Right lobe of liver (tissue), 6 donors: ENCODE results near the gene AKAP13. TPM values are rescaled to one million over a fixed set of nuclear protein-coding genes. Genes with fewer than 3 reads are reported as not detected.

Experiments
- ATAC-seq, 4 donors: fragments of 200-7000 bp; cut with Tn5 transposase; one replicate each; pipeline ENCODE4 v1.9.1; 2020; ENCODE audit warnings: mild to moderate bottlenecking in 4 of 4, moderate library complexity in 4 of 4
- DNase-seq, 3 donors: peaks; one replicate each; pipeline ENCODE4 v3.0.0-alpha.2; 2020
- H3K27ac ChIP-seq, 3 donors: fragments of 200-600 bp; one replicate each; pipeline ENCODE4 v1.8.0; 2022
- H3K27me3 ChIP-seq, 2 donors: fragments of 200-600 bp; one replicate each; pipeline ENCODE4 v1.8.0; 2022
- H3K36me3 ChIP-seq, 4 donors: fragments of 200-600 bp; sonication (generic) in 1 of 4; one replicate each; pipeline versions ENCODE4 v1.5.1 to v1.8.0; 2017 to 2022; ENCODE audit warnings: control low read depth in 1 of 4
- H3K4me1 ChIP-seq, 4 donors: fragments of 200-600 bp; sonication (generic) in 1 of 4; one replicate each; pipeline versions ENCODE4 v1.5.1 to v1.8.0; 2017 to 2022; ENCODE audit warnings: control low read depth in 1 of 4
- H3K4me3 ChIP-seq, 3 donors: fragments of 200-600 bp; one replicate each; pipeline ENCODE4 v1.8.0; 2022
- H3K9me3 ChIP-seq, 4 donors: fragments of 200-600 bp; sonication (generic) in 1 of 4; one replicate each; pipeline versions ENCODE4 v1.5.1 to v1.8.0; 2017 to 2022; ENCODE audit warnings: control low read depth in 1 of 4
- POLR2A ChIP-seq: fragments of 450-650 bp; IDR thresholded peaks from one replicate; pipeline ENCODE4 v1.6.1; 2017; ENCODE audit warnings: antibody characterized with exemption, mild to moderate bottlenecking
- WGBS: methylation state at CpG from one replicate; pipeline ENCODE4 v1.1.6; 2018; ENCODE audit warnings: low coverage, low lambda C conversion rate; ENCODE audit not compliant: insufficient coverage; ENCODE audit errors: missing lambda C conversion rate; 5-methylcytosine and 5-hydroxymethylcytosine counted together
- intact Hi-C, 2 donors: fragments of 100-400 bp; cut with DNase I; formaldehyde crosslinking; loops; one replicate each; pipeline versions ENCODE4 v1.11.2 to v1.14.1; 2022
- total RNA-seq, 6 experiments: library from RNA; depleted of rRNA in 2 of 6; stranded (reverse); fragments of >200 nt in 2 of 6; fragmentation: NEBNext Ultra II Directional in 3 of 6; extraction: Animal tissue kit (Norgen Biotek cat#: 25700) in 3 of 6; gene quantifications; one replicate each; pipeline versions ENCODE4 v1.1.0 to v1.2.4, GENCODE V29; 2016 to 2023
- TF ChIP-seq, protein P1 (sequence below), 4 donors: fragments of 200-600 bp in 3 of 4; fragments of 450-650 bp in 1 of 4; IDR thresholded peaks; one replicate each; pipeline versions ENCODE4 v1.5.1 to v1.8.0; 2016 to 2022; ENCODE audit warnings: antibody characterized with exemption in 4 of 4, mild to moderate bottlenecking in 2 of 4
- donor health status: DM: no; HTN: yes; CAD: no.
- donor health status: DM: no; HTN: no; CAD: no.
- donor health status: DM: no; HTN: no; CAD: no.
- donor health status: DM: no; HTN: yes; CAD: no.
- donor health status: DM: no; HTN: yes; CAD: no.

The AKAP13 gene
- total RNA-seq, 6 experiments from 2014 or later = 50.1 to 73.1 (median 63.9) TPM

DNA sequence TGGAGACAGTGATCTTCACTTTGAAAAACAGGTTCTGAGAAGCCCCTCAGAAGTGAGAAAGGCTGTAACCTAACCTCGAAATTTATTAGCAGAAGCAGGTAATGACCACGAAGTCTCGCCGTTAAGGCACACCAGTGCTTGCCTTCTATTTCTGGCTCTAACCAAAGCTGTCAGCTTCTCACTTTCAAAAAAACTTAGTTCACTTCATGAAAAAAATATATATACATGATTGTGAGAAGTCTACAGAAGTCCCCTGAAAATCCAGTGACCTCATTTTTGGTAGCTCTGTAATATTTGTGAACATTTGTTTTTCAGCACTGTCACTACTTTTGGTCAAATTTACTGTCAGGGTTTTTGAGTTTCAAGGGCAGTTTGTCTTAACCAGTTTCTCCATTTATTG, 19.1 kb upstream of the AKAP13 start:
- H3K4me3 ChIP-seq = no peak overlapping the region
- WGBS = 66% methylated on average over 4 of the region's 4 CpGs
- H3K4me1 ChIP-seq = peaks cover 0 to 13% (median 6%) of the 10 kb centered on the region in 4 donors
- no peaks in the 10 kb centered on the region for H3K36me3 ChIP-seq
- intact Hi-C loops = no loop called here
- TF ChIP-seq, protein P1, sequence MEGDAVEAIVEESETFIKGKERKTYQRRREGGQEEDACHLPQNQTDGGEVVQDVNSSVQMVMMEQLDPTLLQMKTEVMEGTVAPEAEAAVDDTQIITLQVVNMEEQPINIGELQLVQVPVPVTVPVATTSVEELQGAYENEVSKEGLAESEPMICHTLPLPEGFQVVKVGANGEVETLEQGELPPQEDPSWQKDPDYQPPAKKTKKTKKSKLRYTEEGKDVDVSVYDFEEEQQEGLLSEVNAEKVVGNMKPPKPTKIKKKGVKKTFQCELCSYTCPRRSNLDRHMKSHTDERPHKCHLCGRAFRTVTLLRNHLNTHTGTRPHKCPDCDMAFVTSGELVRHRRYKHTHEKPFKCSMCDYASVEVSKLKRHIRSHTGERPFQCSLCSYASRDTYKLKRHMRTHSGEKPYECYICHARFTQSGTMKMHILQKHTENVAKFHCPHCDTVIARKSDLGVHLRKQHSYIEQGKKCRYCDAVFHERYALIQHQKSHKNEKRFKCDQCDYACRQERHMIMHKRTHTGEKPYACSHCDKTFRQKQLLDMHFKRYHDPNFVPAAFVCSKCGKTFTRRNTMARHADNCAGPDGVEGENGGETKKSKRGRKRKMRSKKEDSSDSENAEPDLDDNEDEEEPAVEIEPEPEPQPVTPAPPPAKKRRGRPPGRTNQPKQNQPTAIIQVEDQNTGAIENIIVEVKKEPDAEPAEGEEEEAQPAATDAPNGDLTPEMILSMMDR (IDR thresholded peaks at IDR 0.05) = no peak
- TF ChIP-seq POLR2A = no peak
- H3K27me3 ChIP-seq = no peaks in the 10 kb centered on the region
- ATAC-seq (no peak), DNase-seq (no peak)
- H3K9me3 ChIP-seq = no peaks in the 10 kb centered on the region
- no peak overlapping the region for H3K27ac ChIP-seq

DNA sequence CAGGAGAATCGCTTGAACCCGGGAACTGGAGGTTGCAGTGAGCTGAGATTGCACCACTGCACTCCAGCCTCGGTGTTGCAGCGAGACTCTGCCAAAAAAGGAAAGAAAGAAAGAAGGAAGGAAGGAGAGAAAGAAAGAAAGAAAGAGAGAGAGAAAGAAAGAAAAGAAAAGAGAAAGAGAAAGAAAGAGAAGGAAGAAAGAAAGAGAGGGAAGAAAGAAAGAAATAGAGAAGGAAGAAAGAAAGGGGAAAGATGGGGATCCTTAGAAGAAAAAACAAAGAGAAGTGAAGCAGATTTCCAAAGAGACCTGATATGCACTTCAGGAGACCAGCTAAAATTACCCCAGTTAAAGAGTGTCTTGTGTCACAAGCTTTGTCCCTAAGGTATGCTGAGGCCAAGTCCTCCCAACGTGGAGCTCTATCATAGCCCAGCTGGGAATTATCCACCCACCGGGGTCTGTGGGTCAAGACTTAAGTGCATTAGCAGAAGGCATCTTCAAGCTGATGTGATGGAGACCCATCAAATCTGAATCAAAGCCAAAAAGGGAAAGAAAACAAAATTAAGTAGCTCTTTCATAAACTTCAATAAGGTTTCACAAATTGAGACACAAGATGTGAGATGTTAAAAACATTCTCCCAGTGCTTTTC, 17.8 kb upstream of the AKAP13 start:
- Histone ChIP-seq H3K27ac (no peak overlapping the region), H3K4me3 (no peak overlapping the region), H3K9me3 (no peaks in the 10 kb centered on the region), H3K27me3 (no peaks in the 10 kb centered on the region), H3K4me1 (peaks cover 0 to 9% (median 4%) of the 10 kb centered on the region in 4 donors), H3K36me3 (no peaks in the 10 kb centered on the region)
- 89% methylated on average over 6 of the region's 6 CpGs for WGBS
- no peak for TF ChIP-seq POLR2A
- TF ChIP-seq, protein P1 (IDR thresholded peaks at IDR 0.05) = no peak
- no peak for DNase-seq
- ATAC-seq = no peak
- intact Hi-C loops = no loop called here

DNA sequence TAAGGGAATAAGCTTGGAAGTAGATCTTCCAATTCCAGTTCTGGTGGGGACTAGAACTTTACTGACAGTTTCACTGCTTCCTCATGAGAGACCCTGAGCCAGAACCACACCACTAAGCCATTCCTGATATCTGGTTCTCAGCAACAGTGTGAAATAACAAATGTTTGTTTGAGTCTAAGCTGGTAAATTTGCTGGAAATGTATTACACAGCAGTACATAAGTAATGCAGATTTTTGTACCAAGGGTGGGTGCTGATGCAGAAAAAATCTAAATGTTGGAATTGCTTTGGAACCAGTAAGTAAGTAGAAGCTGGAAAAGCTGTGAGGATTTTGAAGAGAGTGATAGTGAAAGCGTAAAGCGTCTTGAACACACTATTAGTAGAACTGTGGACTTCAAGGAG, 14.4 kb upstream of the AKAP13 start:
- H3K4me3 ChIP-seq = no peak overlapping the region
- H3K36me3 ChIP-seq = no peaks in the 10 kb centered on the region
- WGBS = 88% methylated on average over 2 of the region's 2 CpGs
- no peaks in the 10 kb centered on the region for H3K4me1 ChIP-seq
- H3K27ac ChIP-seq = no peak overlapping the region
- no peaks in the 10 kb centered on the region for H3K9me3 ChIP-seq
- no peak for DNase-seq
- ATAC-seq = no peak
- TF ChIP-seq, protein P1 (IDR thresholded peaks at IDR 0.05) = no peak
- TF ChIP-seq POLR2A = no peak
- intact Hi-C loops = no loop called here
- H3K27me3 ChIP-seq = no peaks in the 10 kb centered on the region

DNA sequence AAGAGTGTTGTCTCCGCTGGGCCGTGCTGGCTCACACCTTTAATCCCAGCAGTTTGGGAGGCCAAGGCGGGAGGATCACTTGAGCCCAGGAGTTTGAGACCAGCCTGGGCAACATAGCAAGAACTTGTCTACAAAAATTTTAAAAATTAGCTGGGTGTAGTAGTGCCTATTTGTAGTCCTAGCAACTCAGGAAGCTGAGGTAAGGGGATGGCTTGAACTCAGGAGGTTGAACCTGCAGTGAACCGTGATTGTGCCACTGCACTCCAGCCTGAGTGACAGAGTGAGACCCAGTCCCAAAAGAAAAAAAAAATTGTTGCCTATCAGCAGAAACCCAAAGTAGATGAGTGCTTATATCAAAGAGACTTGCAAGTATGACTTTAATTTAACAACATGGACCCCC, 12.7 kb upstream of the AKAP13 start:
- no peaks in the 10 kb centered on the region for H3K9me3 ChIP-seq
- no peak overlapping the region for H3K27ac ChIP-seq
- TF ChIP-seq POLR2A = no peak
- TF ChIP-seq, protein P1 (IDR thresholded peaks at IDR 0.05) = no peak
- 92% methylated on average over 4 of the region's 4 CpGs for WGBS
- intact Hi-C loops = no loop called here
- no peaks in the 10 kb centered on the region for H3K36me3 ChIP-seq
- ATAC-seq (no peak), DNase-seq (no peak)
- no peak overlapping the region for H3K4me3 ChIP-seq
- no peaks in the 10 kb centered on the region for H3K4me1 ChIP-seq
- no peaks in the 10 kb centered on the region for H3K27me3 ChIP-seq
